Ovary (tissue), 9 donors: ENCODE measurements around the gene SLC30A2. TPM values are rescaled to one million over a fixed set of nuclear protein-coding genes. Genes with fewer than 3 reads are reported as not detected.

Experiments used
- DNase-seq, 5 donors: peaks; one replicate each; pipeline ENCODE4 v3.0.0-alpha.2; 2019 to 2020
- H3K27ac ChIP-seq, 2 donors: fragments of 200-600 bp; one replicate each; pipeline versions ENCODE4 v1.5.1 to v1.8.0; 2019 to 2022
- H3K27me3 ChIP-seq: fragments of 200-600 bp; one replicate; pipeline ENCODE4 v1.8.0; 2022
- H3K36me3 ChIP-seq: fragments of 200-600 bp; sonication (generic); one replicate; pipeline ENCODE4 v1.5.1; 2019
- H3K4me1 ChIP-seq: one replicate; pipeline ENCODE4 v1.8.1; 2013; ENCODE audit warnings: mild to moderate bottlenecking, moderate library complexity; ENCODE audit not compliant: insufficient read depth
- H3K4me3 ChIP-seq: fragments of 200-600 bp; sonication (generic); one replicate; pipeline ENCODE4 v1.5.1; 2017
- H3K9me3 ChIP-seq, 2 donors: fragments of 200-600 bp in 1 of 2; sonication (generic) in 1 of 2; one replicate each; pipeline versions ENCODE4 v1.5.1 to v1.8.1; 2013 to 2019; ENCODE audit warnings: mild to moderate bottlenecking in 1 of 2, moderate library complexity in 1 of 2
- EP300 ChIP-seq: sonication (generic); formaldehyde crosslinking; IDR thresholded peaks from one replicate; pipeline ENCODE4 v1.6.1; 2017; ENCODE audit warnings: antibody characterized with exemption
- POLR2A ChIP-seq: fragments of 450-650 bp; IDR thresholded peaks from one replicate; pipeline ENCODE4 v1.6.1; 2017; ENCODE audit warnings: antibody characterized with exemption, mild to moderate bottlenecking, moderate library complexity
- WGBS, 3 donors: extraction: QIAGEN DNeasy Blood & Tissue Kit in 1 of 3; methylation state at CpG; one replicate each; pipeline versions ENCODE4 v1.1.5 to v1.1.7; 2013 to 2017; 5-methylcytosine and 5-hydroxymethylcytosine counted together
- intact Hi-C, 4 donors: fragments of 100-400 bp; cut with DNase I; formaldehyde crosslinking; loops; one replicate each; pipeline versions ENCODE4 v1.11.0 to v1.15.1; 2022 to 2023
- polyA plus RNA-seq, 2 donors: library from polyadenylated mRNA; stranded (reverse); fragments of 200-250 nt in 1 of 2; fragments of 350-450 nt in 1 of 2; fragmentation: Illumina TruSeq in 1 of 2; extraction: RNeasy Lipid Tissue Mini Kit (QIAGEN cat#74804) in 1 of 2; gene quantifications; one replicate each; pipeline ENCODE4 v1.2.3, GENCODE V29; 2013 to 2014
- total RNA-seq, 7 donors: library from RNA; depleted of rRNA in 2 of 7; stranded (reverse); fragments of >200 nt in 2 of 7; fragmentation: NEBNext Ultra II Directional in 3 of 7; extraction: Animal tissue kit (Norgen Biotek cat#: 25700) in 3 of 7; gene quantifications; one replicate each; pipeline versions ENCODE4 v1.1.0 to v1.2.4, GENCODE V29; 2016 to 2023
- TF ChIP-seq, protein P1 (sequence below), 3 donors: fragments of 450-650 bp in 2 of 3; fragments of 200-600 bp in 1 of 3; IDR thresholded peaks; one replicate each; pipeline versions ENCODE4 v1.5.1 to v1.8.0; 2016 to 2022; ENCODE audit warnings: antibody characterized with exemption in 3 of 3, mild to moderate bottlenecking in 1 of 3
- donor health status: DM: no; HTN: no; CAD: no; lungs with moderate emphysema.
- donor health status: DM: no; HTN: no; CAD: no.
- donor health status: Bipolar disorder and iron deficiency.
- donor health status: DM: yes; HTN: yes; CAD: no.
- donor health status: DM: no; HTN: no; CAD: no.
- donor health status: DM: yes; HTN: yes; CAD: no.

Gene SLC30A2
- total and polyA plus RNA-seq, 9 donors: 0.11 to 0.80 (median 0.17) TPM; not detected in 5

GRCh38 chr1:26021647-26022403 is 24.1 kb downstream of the SLC30A2 start, which contains the start of gene EXTL1:
Gene EXTL1 (plus strand): TSS chr1:26021775. CDS start chr1:26022647, 872 bp downstream.
- TF ChIP-seq POLR2A (no peak), EP300 (no peak)
- TF ChIP-seq, protein P1, sequence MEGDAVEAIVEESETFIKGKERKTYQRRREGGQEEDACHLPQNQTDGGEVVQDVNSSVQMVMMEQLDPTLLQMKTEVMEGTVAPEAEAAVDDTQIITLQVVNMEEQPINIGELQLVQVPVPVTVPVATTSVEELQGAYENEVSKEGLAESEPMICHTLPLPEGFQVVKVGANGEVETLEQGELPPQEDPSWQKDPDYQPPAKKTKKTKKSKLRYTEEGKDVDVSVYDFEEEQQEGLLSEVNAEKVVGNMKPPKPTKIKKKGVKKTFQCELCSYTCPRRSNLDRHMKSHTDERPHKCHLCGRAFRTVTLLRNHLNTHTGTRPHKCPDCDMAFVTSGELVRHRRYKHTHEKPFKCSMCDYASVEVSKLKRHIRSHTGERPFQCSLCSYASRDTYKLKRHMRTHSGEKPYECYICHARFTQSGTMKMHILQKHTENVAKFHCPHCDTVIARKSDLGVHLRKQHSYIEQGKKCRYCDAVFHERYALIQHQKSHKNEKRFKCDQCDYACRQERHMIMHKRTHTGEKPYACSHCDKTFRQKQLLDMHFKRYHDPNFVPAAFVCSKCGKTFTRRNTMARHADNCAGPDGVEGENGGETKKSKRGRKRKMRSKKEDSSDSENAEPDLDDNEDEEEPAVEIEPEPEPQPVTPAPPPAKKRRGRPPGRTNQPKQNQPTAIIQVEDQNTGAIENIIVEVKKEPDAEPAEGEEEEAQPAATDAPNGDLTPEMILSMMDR (IDR thresholded peaks at IDR 0.05): no peak
- H3K36me3 ChIP-seq: no peaks in the 10 kb centered on the region
- no peaks in the 10 kb centered on the region for H3K27me3 ChIP-seq
- 12 to 17% (median 15%) methylated on average over 15 of the region's 15 CpGs for WGBS, 3 donors
- H3K27ac ChIP-seq: peak within 1 kb of the TSS in 1 of 2 donors; percentile 59
- peak within 1 kb of the TSS; percentile 16 for H3K4me3 ChIP-seq
- peak; percentile 39 to 73 (median 64) for DNase-seq
- intact Hi-C loops: no loop called here
- no peaks in the 10 kb centered on the region for H3K9me3 ChIP-seq
- H3K4me1 ChIP-seq: peaks cover 26% of the 10 kb centered on the region

DNA sequence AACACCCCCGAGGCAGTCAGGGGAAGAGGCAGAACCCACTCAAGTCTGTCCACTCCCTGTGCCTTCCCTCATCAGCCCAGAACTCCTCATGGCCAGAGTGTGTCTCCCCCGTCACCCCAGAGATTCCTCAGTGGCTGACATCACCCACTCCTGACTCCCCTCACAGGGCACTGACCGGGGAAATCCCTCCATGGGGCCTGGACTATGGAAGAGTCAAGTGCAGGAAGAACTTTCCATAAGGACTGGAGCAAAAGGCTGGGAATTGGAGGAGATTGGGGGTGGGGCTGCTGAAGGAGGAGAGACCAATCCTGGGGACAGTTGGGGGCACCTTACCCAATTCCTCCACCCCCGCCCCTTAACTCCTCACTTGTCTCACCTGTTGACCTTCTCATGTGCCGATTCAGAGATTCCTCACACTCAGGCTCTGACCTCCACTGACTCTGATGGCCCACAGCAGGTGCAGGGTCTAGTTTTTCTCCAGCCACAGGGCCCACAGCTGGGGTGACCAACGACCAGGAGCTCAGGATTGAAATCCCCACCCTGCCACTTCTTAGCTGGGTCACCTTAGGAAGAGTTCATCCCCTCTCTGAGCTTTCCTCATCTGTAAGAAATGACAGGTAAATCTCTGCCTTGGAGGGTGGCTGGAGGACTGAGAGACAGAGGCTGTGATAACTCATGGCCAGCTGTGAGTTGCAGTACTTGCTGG is 24.8 kb downstream of the SLC30A2 start:
- no peak for DNase-seq
- 50 to 59% (median 52%) methylated on average over 6 of the region's 6 CpGs for WGBS, 3 donors
- TF ChIP-seq POLR2A (no peak), EP300 (no peak)
- TF ChIP-seq, protein P1 (IDR thresholded peaks at IDR 0.05): no peak
- Histone ChIP-seq H3K27ac (peak overlapping the region in 1 of 2 donors; percentile 59), H3K36me3 (no peaks in the 10 kb centered on the region), H3K27me3 (no peaks in the 10 kb centered on the region), H3K9me3 (no peaks in the 10 kb centered on the region), H3K4me1 (peaks cover 26% of the 10 kb centered on the region), H3K4me3 (no peak overlapping the region)
- intact Hi-C loops: no loop called here

GRCh38 chr1:26020330-26020768 is 25.6 kb downstream of the SLC30A2 start:
- peak; percentile 45 to 65 (median 52) for DNase-seq
- Histone ChIP-seq H3K27ac (peak overlapping the region in 1 of 2 donors; percentile 59), H3K4me3 (no peak overlapping the region), H3K27me3 (no peaks in the 10 kb centered on the region), H3K9me3 (no peaks in the 10 kb centered on the region), H3K4me1 (peaks cover 26% of the 10 kb centered on the region), H3K36me3 (no peaks in the 10 kb centered on the region)
- intact Hi-C loops: no loop called here
- 15 to 21% (median 16%) methylated on average over 6 of the region's 6 CpGs for WGBS, 3 donors
- no peak for TF ChIP-seq POLR2A
- TF ChIP-seq, protein P1 (IDR thresholded peaks at IDR 0.05): no peak
- TF ChIP-seq EP300: no peak

- Histone ChIP-seq H3K27ac (peak overlapping the region in 1 of 2 donors; percentile 59), H3K4me3 (no peak overlapping the region), H3K4me1 (peaks cover 26% of the 10 kb centered on the region), H3K36me3 (no peaks in the 10 kb centered on the region), H3K9me3 (no peaks in the 10 kb centered on the region), H3K27me3 (no peaks in the 10 kb centered on the region)
- intact Hi-C loops: no loop called here
- TF ChIP-seq EP300 (no peak), POLR2A (no peak)
- TF ChIP-seq, protein P1 (IDR thresholded peaks at IDR 0.05): no peak
- DNase-seq: no peak
- 74 to 80% (median 75%) methylated on average over 8 of the region's 8 CpGs for whole genome bisulfite sequencing, 3 donors
Measured at GRCh38 chr1:26019641-26020315, 26.1 kb downstream of the SLC30A2 start.
